Thyroid gland (tissue), 4 donors: ENCODE data around the gene MAGI2.

Source experiments
- POLR2A ChIP-seq, 2 donors: fragments of 450-650 bp; IDR thresholded peaks; one replicate each; pipeline ENCODE4 v1.6.1; 2017; ENCODE audit warnings: antibody characterized with exemption in 2 of 2, mild to moderate bottlenecking in 2 of 2, moderate library complexity in 1 of 2
- TF ChIP-seq, protein P1 (sequence below), 6 experiments: fragments of 200-600 bp in 3 of 6; fragments of 450-650 bp in 3 of 6; sonication (generic) in 3 of 6; IDR thresholded peaks; one replicate each; pipeline ENCODE4 v1.5.1; 2016 to 2019; ENCODE audit warnings: antibody characterized with exemption in 6 of 6, mild to moderate bottlenecking in 2 of 6, inconsistent platforms in 1 of 6, moderate library complexity in 1 of 6

DNA sequence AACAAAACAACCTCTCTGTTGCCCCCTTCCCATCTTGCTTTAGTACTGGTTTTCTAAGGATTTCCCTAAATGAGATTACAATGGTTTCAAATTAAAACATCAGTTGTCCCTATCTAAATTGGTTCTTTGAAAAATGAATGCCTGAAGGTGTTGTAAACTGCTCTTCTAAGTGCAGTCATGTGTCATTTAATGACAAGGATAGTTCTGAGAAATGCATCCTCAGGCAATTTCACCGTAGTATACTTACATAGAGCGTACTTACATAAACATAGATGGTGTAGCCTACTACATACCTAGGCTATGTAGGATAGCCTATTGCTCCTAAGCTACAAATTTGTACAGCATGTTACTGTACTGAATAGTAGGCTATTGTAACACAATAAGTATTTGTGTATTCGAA lies 278.1 kb downstream of the MAGI2 start:
- TF ChIP-seq, protein P1, sequence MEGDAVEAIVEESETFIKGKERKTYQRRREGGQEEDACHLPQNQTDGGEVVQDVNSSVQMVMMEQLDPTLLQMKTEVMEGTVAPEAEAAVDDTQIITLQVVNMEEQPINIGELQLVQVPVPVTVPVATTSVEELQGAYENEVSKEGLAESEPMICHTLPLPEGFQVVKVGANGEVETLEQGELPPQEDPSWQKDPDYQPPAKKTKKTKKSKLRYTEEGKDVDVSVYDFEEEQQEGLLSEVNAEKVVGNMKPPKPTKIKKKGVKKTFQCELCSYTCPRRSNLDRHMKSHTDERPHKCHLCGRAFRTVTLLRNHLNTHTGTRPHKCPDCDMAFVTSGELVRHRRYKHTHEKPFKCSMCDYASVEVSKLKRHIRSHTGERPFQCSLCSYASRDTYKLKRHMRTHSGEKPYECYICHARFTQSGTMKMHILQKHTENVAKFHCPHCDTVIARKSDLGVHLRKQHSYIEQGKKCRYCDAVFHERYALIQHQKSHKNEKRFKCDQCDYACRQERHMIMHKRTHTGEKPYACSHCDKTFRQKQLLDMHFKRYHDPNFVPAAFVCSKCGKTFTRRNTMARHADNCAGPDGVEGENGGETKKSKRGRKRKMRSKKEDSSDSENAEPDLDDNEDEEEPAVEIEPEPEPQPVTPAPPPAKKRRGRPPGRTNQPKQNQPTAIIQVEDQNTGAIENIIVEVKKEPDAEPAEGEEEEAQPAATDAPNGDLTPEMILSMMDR (IDR thresholded peaks at IDR 0.05), result no peak
- no peak for TF ChIP-seq POLR2A (IDR thresholded peaks at IDR 0.05)
